Esophagus muscularis mucosa (tissue), 3 donors: ENCODE measurements around the gene FRMD5.

Source experiments
- CTCF ChIP-seq, 3 experiments: fragments of 200-600 bp in 2 of 3; fragments of 450-650 bp in 1 of 3; sonication (generic) in 2 of 3; IDR thresholded peaks; one replicate each; pipeline ENCODE4 v1.5.1; 2017 to 2019; ENCODE audit warnings: antibody characterized with exemption in 3 of 3, mild to moderate bottlenecking in 2 of 3, moderate library complexity in 1 of 3
- EP300 ChIP-seq: sonication (generic); formaldehyde crosslinking; IDR thresholded peaks from one replicate; pipeline ENCODE4 v1.6.1; 2017; ENCODE audit warnings: antibody characterized with exemption

GRCh38 chr15:43954181-43954621 is 240.9 kb downstream of the FRMD5 start:
- TF ChIP-seq CTCF (IDR thresholded peaks at IDR 0.05): no peak
- TF ChIP-seq EP300: no peak
